Measurements from ENCODE around the gene C11orf97.

GRCh38 chr11:94533696-94534630 is 21.7 kb downstream of the C11orf97 start:
- TF ChIP-seq GATA2 (IDR thresholded peaks at IDR 0.05; ENCODE audit: low read depth, low read length), result no peak
- no peak for TF ChIP-seq GATA3 (IDR thresholded peaks at IDR 0.05; ENCODE audit: low read depth, low read length)
